C1 segment of cervical spinal cord (tissue), 14 donors: ENCODE results near the gene TBCEL.
A peak's percentile ranks its signal among the peaks of the same experiment; 100 is the strongest.

Experiments used
- DNase-seq, 14 donors: peaks; one replicate each; lab custom pipeline; 2025; lab: John Stamatoyannopoulos, UW

The TBCEL gene

DNA sequence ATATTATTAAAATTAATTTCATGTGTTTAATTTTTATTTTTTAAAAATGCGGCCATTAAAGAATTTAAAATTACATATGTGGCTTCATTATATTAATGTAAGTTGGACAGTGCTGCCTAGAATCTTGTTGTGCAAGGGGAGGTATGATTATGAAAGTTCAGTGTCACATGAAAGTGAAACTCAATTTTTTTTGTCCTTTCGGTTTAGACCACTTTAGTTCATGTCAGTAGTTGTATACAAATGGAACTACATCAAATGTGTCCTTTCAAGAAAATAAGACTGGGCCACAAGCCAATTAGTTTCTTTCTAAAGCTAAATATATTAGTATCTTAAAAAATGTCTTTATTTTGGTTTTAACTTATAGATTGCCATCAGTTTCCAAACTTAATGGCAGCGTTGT lies 35.7 kb downstream of the TBCEL start:
- DNase-seq: no peak

DNA sequence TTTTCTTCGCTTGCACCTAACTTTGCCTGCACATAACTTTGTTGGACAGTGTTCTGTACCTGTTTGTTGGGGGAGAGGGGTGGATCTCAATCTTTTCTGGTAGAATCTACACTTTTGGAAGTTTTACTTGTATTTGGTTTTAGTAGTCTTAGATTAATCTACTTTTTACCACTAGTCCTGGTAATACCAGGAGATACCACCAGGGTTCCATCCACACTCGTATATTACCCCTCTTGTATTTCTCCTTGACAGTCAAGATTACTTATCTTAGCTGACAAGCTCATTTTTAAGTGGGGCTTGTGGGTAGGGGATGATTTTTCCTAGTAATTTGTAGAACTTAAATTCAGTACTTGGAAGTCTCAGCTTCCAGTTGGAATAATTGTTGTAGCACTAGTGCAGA lies 39.8 kb downstream of the TBCEL start:
- no peak for DNase-seq

DNA sequence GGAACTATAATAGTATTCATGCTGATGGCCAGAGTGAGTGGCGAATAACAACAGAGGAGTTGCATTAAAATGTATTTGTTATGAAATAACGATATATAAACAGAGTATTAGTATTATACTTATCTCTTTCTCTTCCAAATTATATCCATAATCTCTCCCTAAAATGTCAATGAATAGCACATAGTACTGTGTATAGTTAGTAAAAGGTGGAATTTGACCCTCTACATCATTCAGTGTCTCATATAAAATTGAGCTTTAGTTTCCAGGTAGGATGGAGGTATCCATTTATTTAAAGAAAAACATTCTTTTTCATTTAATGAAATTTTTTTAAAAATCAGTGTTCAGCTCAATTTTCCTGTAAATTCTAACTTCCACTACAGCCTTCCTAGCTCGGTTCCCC lies 42.7 kb downstream of the TBCEL start:
- DNase-seq: no peak

DNA sequence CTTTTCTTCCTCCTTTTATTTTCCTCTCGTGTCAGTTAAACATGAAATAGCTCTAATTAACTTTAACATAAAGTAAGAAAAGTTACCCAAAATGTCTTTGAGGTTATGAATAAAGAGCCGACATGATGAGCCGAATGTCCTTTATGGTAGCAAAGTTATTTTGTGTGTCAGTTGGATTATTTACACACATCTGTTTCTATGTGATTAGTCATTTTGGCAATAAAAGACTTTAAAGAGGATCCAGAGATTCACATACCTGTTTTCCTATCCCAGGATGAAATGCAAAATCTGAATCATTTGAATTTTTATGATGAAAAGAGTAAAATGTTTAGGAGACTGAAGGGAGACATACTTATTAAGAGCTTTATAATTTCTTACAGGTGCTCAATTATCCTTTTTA lies 43.1 kb downstream of the TBCEL start:
- DNase-seq: no peak

DNA sequence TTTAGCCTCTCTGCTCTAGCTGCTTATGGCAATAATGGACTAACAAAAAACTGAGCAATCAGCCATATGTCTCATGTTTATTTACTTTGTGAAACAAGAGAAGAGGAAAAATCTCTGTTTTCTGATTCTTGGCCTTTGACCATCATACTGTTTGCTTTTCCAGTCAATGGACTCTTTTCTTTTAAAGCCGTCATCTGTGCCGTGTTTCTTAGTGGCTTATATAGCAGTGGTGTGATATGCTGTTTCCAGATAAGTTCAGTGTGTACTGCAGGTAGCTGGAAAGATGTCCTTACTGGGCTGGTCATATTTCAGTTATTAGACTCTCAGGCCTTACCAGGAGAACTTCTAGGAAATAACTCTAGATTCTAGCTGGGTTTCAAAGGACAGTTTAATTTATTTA lies 43.6 kb downstream of the TBCEL start:
- DNase-seq: no peak

DNA sequence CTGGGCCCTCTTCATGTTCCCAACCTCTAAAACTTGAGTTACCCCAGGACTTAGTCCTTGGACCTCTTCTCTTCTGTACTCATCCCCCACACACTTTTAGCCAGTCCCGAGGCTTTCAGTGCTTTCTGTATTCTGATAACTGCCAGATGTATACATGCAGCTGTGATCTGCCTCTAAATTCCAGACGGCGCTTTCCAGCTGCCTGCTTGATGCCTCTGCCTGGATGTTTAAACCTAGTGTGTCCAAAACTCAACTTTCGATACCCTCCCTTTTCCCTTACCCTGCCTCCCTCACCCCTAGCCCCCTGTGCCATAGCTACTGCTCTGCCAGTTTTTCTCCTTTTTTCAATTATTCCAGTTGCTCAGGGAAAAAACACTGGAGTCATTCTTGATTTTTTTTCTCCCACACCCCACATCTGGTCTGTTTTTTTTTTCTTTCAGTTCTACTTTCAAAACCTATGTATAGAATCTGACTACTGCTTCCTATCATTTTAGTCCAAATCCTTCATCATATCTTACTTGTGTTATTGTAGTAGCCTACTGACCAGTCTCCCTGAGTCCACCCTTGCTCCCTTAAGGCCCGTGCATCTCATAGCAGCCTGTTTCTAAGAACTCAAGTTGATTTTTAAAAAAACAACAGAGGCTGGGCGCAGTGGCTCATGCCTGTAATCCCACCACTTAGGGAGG lies 44.2 kb downstream of the TBCEL start:
- DNase-seq: peak in 1 of 14 donors; percentile 16

DNA sequence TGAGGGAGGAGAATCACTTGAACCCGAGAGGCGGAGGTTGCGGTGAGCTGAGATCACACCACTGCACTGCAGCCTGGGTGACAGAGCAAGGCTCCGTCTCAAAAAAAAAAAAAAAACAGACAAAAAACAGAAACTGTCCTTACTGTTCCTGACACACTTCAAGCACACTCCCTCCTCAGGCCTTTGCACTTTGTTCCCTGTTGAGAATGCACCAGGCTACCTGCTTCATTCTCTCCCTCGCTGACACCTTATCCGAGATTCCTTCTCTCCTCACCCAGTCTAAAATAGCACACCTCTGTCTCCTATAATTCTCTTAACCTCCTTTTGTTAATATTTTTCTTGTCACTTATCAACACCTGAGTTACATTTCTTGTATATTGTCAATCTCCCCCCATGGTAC lies 44.9 kb downstream of the TBCEL start:
- no peak for DNase-seq

DNA sequence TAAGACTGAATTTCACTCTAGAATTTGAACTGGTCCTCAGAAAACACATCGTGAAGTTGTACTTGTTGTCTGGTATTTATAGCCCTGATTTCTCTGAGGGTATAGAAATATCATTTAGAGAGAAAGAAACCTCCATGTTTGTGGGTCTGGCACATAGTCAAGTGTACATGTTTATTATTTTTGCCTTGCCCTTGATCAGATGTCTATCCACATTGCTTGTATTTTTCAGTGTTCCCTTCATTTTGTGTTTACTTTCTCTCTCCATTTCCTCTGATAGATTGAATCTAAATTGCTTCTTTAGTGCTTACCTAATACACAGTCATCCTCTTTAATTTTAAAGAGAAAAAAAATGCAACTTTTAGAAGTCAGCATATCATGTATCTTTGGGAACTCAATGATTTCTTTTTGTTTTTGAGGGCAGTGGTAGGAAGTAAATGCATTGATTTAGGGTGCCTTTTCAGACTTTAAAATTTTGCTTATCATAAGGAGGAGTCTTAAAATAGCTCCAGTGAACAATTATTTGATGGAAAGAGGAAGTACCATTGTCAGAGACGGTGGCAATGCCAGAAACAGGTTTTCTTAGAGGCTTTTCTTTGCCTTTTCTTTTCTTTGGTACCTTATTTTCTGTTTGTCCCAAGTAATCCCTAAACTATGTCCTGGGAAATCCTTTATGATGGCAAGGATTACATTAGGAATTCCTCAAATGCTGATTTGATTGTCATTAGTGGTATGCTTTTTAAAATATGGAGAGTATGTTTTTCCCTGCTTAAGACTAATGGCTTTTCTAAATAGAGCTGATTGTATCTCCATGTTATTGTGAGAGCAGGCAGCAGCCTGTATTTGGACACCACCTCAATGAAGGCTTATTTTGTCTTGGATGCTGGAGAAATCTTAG lies 47.3 kb downstream of the TBCEL start:
- DNase-seq: no peak

DNA sequence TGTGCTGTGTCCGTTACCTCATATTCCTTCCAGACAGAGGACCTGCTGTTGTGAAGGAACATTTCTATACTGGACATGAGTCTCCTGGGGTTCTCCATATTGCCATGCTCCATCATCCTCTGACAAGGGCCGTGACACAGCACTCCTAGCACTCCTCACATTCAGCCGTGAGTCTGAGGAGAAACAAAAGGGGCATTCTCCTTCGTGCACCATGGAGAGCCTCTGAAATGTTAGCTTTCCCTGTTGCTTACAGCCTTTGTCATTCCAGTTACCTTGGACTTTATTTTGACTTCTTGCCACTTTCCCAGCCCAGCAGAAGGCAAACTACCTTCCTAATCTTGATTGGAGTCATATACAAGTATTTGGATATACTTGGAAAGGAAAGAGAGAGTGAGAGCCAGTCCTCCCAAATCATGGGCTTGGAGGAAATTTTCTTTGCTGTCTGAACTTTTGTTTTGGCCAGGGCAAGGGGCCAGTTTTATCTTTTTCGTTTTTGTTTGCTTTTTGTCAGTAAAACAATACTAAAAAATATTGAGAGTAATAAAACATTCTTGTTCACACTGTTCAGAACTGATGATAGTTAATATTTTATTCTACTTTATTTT lies 48.0 kb downstream of the TBCEL start:
- DNase-seq: peak in 10 of 14 donors; percentile 0 to 39 (median 16)

DNA sequence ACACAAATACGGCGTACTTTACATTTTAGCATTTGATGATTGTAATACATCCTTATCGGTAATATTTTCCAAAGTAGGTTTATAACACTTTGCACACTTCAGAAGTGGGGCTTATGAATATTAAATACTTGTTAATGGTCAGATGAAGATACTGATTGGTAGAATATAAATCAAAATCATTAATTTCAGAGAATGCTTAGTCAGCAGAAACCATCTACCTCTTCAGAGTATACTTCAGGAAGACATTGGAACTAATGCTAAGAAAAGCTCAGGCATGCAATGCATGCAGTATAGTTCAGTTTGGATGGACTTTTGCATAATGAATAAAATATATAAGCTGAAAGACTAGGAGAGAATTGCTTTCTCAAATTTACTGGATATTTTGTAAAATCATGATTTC lies 57.4 kb downstream of the TBCEL start:
- no peak for DNase-seq

DNA sequence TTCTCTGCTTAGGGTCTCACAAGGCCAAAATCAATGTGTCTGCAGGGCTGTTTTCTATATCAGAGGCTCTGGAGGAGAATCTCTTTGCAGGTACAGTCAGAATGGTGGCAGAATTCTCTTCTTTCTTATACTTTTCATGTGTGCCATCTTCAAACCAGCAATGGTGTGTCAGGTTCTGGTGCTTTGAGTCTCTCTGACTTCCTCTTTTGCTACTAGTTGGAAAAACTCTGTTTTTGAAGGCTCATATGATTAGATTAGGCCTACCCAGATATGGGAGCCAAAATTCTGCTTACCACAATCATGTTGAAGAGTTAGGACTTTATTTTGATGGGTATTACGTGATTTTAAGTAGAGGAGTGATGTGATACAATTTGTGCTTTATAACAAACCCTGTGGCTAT lies 58.3 kb downstream of the TBCEL start:
- no peak for DNase-seq

DNA sequence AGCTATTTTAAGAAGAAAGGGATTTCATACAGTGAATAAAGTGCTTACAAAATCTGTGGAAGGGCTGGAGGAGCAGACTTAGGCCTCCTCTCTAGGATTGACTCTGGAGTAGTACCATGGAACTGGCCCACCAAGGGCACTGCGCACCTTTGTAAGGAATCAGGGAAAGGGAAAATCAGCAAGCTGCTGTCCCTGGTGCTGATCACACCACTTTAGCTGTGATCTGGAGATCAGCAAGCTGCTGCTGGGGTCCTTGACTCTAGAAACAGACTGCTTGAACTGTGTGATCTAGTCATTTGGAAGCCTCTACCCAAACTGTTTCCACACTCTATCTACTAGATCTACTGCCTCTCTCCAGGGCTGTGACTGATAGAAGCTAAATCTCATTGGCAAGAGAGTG lies 58.8 kb downstream of the TBCEL start:
- no peak for DNase-seq

DNA sequence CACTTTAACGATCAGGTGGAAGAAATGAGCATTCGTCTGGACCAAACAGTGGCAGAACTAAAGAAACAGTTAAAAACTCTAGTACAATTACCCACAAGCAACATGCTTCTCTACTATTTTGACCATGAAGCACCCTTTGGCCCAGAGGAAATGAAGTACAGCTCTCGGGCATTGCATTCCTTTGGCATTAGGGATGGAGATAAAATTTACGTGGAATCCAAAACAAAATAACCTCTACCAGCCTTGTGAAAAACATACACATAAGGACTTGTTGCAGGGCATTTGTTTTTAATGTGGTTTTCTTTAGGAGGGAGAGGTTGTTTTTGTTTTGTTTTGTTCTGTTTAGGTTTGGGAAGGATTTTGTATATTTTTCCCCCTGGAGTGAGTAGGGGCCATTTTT lies 63.0 kb downstream of the TBCEL start:
- DNase-seq: no peak

DNA sequence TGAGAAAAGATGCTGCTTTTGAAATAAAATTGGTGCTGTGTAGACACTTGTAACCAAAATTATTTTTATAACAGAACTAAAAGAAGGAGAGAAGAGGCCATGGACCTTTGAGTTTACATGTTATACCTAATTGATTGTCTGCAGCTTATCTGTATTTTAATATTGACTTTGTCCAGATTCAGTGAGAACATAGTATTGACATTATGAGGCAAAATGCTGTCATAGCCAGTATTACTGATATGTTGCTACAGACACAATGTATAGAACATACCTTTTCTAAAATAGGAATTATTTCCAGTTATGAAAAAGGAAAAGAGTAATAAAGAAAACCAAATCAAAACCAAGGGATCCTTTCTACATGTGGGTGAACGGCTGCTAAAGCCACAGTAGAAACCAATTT lies 65.7 kb downstream of the TBCEL start:
- DNase-seq: no peak

DNA sequence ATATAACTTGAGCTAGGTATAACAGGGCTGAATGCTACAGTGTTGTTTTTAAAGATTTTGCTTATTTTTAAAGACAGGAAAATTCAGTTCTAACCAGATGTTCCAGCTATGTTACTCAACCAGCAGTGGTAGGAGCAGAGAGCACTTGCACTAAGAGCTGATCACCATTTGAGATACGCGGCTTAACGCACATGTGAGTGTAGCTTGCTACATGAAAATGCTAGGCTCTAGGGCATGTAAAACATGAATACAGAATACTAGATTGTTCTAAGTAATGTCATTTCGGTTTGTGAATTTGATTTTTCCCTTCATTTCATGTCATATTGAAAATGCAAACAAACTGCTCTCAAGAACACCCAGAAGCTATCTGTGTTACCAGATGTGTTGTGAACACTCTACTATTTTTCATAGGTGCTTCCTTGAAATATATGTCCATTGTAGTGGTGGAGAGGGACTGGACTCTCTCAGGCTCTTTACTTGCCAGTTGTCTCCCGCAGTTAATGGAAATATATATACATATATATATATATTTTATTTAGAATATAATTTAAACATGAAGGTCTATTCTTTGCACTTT lies 66.3 kb downstream of the TBCEL start:
- DNase-seq: no peak

DNA sequence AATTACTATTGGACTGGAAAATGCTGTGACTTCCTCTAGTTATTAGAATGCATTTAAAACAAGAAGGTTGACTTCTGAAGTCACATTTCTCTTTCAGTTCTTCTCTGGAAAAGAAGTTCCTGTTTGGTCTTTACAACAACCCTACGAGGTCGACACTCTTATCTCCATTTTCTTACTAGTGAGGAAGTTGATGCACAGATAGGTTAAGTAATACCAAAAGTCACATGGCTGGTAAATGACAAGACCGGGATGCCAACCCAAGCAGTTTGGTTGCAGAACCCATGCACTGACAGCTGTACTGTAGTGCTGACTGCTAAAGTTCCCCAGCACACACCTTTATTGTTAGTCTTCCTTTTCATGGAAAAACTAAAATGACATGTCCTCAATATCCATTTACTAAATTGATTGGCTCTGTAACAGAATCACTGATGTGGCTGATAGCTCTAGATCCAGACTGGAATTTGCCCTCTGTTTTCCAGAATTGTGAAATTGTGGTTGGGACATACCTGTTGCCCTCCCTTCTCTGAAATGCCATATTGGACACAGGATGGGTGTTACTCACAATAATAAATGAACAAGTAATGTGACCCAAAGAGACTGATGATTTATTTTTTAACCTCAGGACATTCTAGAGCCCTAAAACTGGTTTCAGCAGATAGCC lies 67.7 kb downstream of the TBCEL start:
- DNase-seq: no peak

DNA sequence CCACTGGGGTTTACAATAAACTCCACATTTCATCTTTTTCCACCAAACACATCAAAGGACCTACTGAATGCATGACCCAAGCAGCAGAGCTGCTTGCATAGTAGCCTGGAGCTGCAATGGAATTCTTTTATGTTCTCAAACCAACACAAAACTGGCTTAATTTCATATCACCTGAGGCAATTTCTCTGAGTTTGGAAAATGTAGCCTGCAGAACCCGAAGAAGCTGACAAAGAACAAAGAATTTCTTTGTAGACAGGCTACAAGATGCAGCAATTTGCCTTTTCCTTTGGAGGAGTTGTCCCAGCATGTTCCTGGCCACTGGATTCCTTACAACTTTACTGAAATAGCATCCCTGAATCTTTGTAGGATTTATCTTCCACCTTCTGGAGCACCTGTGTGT lies 71.7 kb downstream of the TBCEL start:
- DNase-seq: no peak

DNA sequence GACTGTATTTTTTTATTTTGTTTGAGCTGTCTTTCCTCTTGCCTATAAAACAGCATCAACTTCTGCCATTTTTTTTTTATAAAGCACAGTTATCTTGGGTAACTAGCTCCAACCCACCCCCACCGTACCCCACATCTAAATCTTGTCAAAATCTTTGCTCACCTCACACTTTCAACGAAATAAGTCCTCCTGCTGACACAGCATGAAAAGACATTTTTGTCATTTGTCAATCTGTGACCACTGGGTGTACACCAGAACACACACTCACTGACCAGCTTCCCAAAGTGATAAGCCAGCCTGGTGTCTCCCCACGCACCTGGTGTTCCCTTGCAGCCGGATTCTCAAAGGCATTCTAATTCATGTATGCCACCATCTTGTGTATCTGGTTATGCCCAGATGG lies 75.5 kb downstream of the TBCEL start:
- no peak for DNase-seq

DNA sequence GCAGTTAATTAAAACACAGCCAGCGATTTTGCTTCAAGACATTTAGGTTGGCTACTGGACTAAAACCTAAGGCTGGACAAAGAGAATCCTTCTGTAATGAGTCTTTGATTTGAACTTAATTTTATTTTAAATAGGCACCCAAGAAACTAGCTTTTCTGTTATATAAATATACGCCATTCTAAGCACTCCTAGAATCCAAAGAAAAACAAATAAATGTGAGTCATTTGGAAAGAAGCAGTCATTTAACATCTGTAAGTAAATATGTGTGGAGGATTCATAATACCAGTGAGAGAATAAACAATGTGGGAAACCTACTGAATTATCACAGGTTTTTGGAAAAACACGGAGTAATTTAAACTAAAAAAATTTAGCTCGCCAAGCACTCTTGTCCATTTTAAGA lies 76.0 kb downstream of the TBCEL start:
- DNase-seq: no peak

DNA sequence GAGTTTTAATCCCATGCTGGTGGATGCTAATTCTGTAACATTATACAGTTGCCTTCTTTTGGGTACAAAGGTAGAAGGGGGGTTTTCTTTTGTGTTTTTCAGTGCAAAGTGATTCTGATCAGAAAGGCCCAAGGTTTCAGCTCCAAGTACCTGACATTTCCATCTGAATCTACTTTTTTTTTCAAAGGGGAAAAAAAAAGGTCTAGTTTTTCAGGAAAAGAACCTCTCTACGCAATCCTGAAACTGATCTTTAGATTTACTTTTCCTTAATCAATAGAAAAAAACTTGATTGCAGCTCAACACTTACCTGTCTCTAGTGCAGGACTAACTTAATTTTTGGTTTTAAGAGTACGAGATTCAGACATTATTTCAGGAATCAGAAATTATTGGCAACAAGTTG lies 77.0 kb downstream of the TBCEL start, which contains the start of gene TECTA:
TECTA (plus strand) TSS at position 301 of the 400 bp plus-strand sequence. CDS start 1,423 bp downstream, outside the sequence.
- DNase-seq: no peak

DNA sequence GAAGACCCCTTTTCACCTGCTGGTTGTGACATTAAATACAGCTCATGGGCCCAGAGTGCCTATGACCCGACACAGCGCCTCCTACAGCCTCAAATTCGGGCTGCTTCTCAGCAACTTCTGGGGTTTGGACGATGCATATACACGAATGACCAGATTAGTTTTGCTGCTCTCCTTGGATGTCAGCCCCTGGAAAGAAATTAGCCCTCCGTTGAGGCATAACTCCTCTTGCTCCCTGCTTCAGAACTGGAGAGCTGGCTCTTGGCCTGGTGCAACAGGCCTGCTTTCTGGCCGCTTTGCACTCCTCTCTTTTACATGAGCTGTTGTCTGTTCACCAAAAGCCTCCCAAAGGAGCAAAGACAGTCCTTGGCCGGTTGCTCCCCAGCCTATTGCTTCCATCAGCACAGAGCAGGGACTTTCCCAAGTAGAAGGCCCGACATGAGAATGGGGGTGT lies 80.4 kb downstream of the TBCEL start:
- DNase-seq: no peak

DNA sequence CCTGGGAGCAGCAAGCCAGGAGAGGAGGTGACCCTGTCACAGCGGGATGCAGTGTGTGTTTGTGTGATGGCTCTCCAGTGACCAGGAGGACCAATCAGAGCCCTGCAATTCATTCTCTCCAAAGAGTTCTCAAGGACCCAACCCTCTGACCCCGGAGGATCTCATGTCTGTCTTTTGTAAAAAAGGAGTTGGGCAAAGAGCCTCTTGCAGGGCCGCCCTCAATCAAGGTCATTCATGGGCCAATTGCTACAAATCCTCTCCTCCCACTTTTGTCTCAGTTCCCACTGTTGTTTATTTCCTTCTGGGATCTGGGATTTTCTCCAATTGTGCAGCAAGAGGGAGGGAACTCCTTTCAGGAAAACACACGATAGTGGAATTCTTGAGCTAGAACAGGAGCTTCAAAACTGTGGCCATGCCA lies 81.2 kb downstream of the TBCEL start:
- DNase-seq: no peak
